T1000 (cell line): ENCODE results near the gene HSD17B7.

ENCODE experiments used
- DNase-seq: peaks from one replicate; lab custom pipeline; 2025; ENCODE audit warnings: mixed read lengths; lab: John Stamatoyannopoulos, UW

Gene HSD17B7

DNA sequence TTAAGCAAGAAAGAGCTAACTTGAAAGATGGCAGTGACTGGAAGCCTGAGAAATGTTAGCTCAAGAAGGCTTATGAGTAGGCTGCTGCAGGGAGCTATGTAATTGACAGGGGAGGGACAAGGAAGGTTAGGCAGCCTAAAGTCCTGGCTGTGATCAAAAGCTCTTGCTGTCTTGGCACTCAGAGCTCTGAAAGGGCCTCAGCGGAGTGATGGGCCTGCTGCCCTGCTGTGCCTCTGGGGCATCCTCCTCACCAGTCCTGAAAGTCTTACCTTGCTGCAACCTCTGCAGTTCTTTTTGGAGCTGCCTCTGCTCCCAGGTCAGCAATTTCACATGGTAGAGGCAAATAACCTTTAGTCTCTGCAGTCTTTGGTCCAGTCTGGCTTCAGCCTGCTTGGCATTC, 68.7 kb downstream of the HSD17B7 start:
- no peak for DNase-seq

DNA sequence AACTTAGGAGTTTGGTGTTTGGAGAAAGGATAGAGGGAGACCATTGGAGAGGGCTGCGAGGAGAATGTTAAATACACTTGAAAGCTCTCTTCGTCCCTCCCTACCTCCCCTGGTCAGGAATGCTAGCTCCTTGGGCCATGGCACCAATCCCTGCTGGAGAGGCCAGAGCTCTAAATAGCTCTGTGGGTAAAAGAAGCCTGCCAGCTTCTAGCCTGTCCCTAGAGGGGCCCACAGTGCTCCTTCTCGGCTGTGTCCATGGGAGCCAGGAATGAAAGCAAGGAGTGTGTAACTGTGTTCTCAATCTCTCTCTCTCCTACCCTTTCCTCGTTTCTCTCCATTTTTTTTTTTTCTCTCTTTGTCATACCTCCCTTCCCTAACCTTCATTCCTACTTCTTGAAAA, 70.6 kb downstream of the HSD17B7 start, which contains the start of gene CCDC190:
Gene CCDC190 (minus strand): TSS at position 75 of the 400 bp plus-strand sequence. CDS start 1,529 bp downstream, outside the sequence.
- DNase-seq = no peak

DNA sequence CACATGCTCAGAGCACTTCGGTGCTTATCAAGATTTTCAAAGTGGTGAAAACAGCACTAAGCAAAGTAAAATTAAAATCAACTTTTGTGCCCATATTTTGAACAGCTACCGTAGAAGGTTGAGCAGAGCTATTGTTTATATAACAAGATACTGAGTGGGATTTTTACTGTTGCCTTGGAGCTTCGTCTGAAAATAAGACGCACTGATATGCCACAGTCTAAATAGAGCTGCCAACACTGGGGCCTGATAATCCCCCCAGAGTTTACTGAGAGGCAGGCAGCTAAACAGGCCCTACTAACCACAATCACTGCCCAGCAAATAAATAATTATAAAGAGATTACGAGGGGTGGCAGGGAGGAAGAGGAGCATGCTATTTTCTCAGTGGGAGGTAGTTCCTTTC, 71.1 kb downstream of the HSD17B7 start:
- DNase-seq = no peak
